Renal cortex interstitium (tissue), 11 donors: Measurements from ENCODE around the gene LRRK1. TPM values are rescaled to one million over a fixed set of nuclear protein-coding genes. Genes with fewer than 3 reads are reported as not detected.

Experiments
- DNase-seq, 11 donors: peaks; one replicate each; pipeline ENCODE4 v3.0.0-alpha.2; 2013; ENCODE audit warnings: low read depth in 9 of 11, low spot score in 4 of 11; ENCODE audit errors: extremely low read depth in 1 of 11
- polyA plus RNA-seq, 3 donors: library from polyadenylated mRNA; unstranded; fragments of 120-200 nt; gene quantifications; one replicate each; pipeline ENCODE4 v1.2.1, GENCODE V29; 2013; ENCODE audit not compliant: insufficient read length in 3 of 3

Gene LRRK1
- polyA plus RNA-seq, 3 donors: 3.1 to 6.1 (median 3.2) TPM

DNA sequence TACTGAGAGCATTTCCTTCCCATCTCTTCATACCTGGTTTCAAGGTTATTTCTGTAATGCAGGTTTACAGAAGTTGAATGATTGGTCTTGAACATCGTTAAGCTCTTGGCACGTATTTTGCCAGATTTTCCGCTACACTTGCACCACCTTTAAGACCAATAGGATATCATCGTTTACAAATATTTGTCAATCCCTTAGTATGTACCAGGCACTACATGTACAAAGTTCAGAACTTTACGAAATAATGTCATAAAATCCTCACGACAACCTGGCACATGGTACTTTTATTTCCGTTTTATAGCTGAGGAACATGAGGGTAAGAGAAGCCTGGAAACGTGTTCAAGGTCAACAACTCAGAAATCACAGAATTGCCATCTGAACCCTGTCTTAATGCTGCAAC lies 6.3 kb downstream of the LRRK1 start:
- DNase-seq: no peak

DNA sequence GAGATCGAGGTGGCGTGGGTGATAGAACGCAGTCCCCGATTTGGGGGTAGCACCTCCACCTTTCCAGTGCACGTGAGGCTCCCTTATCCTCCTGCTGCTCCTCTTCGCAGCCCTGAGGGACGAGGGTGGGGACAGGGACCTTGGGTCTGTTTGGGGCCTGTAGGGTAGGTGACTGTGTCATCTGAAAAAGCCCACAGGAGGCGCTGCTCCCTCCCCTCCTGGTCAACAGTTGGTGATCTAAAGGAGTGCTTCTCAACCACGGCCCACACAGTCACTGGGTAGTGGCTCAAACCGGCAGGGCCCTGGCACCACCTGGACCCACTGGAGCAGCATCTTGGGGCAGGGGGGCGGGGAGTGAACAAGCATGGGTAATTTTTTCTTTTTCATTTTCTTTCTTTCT lies 7.1 kb downstream of the LRRK1 start:
- DNase-seq: no peak

DNA sequence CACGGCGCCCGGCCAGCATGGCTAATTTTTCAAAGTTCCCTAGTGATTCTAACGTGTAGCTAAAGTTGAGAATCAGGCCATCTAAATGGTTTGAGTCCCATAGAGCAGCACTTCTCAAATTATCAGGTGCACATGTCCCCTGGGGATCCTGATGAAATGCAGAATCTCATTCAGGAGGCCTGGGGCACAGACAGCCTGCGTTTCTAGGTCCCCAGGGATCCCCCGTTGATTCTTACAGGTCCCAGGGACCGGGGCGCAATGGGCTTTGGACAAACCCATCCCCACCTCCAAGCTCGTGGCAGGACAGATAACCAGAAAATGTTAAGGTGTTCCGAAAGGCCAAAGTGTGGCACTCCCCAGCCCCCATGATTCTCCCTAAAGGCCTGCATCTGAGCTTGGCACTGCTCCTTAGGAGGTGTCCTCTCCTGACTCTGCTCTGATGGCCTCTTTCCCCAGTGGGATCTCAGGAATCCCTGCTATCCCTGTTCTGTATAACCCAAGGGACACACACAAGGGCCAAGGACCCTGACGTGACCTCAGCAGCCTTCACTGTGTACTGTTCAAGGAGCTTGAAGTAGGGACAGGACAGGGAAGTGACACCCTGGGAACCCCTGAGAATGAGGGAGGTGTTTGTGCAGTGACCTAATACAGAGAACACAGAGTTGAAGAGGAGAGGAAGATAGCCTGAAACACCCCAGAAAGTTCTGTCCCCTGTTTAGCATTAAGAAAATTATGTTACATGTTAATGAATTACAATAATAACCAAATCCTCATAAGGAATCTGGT lies 8.0 kb downstream of the LRRK1 start:
- DNase-seq: no peak

- DNase-seq: no peak
These were observed 9.6 kb downstream of the LRRK1 start for GRCh38 chr15:100928632-100929280.

- DNase-seq: no peak
These were observed 10.5 kb downstream of the LRRK1 start for GRCh38 chr15:100929641-100930042.

DNA sequence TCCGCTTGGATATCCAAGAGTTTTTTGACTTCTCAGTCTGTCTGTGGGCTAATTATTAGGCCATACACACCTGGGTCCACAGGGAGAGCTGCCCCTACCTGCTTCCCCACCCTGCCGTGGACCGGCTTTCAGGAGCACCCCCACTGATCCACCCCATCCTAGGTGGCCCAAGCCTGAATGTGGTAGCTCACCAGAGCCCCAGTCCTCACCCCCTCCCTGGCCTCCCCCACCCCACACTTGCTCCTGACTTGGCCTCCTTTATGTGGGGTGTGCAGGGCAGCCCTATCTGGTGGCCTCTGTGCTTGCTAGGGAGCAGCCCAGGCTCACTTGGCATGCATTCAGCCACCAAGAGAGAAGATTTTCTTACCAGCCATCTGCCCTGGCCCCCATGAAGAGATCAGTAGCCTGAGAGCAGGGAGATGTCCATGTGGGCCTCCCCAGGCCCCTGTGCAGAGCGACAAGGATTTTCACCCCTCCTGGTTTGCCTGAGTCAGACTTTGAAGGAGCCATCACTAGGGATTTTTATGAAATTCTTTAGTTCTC lies 11.2 kb downstream of the LRRK1 start:
- no peak for DNase-seq

DNA sequence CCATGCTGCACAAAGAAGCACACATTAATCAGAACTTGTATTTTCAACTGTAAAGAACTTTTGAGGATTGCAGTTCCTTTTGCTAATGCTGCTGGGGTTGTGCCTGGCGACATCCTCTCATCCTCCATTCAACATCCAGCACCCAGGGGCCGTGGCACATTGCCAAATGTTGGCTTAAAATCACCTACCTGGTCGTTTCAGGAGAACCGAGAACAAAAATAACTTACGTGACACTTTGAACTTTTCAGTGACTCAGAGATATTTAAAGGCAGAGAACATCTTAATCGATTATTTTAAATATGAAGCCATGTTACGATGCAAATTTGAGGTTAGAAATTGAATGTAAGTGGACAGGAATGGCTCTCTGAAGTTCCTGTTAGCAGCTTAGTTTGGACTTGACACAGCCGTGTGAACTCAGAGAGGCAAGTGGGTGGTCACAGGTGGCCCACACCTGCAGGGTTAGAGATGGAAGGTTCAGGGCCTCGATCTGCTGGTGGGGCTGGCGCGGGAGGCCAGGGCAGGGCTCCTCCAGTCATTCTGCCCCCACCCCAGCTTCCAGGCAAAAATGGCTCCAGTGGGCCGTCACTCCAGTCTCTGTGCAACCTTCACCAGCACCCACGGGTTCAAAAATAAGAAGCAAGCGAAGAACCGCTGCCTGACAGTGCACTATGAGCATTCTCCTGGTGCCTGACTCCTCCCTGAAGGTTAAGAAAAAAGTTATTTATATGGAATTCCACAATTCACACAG lies 12.2 kb downstream of the LRRK1 start:
- no peak for DNase-seq

DNA sequence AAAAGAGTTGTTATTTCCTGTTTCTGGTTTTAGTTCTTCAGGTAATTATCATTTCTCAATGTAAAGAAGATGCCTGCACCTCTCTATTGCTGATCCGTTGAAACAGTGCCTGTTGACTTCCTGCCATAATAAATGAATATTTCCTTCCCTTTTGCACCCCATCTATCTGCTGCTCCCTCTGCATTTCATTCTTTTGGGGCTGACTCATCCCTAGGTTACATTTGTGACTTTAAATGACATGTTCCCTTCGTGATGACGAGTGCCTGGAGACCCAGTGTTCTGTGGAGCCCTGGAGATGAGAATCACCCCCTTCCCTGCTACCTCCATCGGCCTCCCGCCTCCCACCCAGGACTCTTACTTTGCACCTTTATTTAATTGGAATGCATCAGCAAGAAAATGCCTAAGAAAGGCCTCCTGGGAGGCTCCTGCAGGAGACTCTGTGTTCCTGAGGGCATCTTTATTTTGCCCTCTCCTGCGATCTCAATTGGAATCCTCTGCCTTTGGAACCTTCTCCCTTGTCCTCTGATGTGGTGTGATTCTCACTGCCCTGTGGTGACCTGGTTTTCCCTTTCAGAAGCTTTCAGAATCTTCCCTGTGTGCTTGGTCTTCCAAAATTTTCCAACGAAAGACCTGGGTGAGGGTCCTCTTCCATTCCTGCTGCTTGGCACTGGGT lies 13.7 kb downstream of the LRRK1 start:
- no peak for DNase-seq

- DNase-seq: no peak
These were observed 15.0 kb downstream of the LRRK1 start for GRCh38 chr15:100934166-100934565.

DNA sequence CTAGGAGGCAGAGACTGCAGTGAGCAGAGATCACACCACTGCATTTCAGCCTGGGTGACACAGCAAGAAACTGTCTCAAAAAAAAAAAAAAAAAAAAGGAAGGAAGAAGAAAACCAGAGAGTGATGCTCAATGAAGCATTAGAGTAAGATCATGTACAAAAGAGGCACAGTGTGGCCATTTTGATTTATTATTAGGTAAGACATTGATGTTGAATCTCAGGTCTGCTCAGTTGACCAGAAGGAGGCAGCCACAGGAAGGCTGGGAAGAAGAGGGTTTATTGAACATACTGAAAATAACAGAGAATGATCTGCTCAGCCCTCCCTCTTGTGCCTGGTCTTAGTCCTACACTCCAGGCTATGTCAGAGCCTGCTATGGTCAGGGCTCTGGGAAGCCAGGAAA lies 15.6 kb downstream of the LRRK1 start:
- DNase-seq: no peak

DNA sequence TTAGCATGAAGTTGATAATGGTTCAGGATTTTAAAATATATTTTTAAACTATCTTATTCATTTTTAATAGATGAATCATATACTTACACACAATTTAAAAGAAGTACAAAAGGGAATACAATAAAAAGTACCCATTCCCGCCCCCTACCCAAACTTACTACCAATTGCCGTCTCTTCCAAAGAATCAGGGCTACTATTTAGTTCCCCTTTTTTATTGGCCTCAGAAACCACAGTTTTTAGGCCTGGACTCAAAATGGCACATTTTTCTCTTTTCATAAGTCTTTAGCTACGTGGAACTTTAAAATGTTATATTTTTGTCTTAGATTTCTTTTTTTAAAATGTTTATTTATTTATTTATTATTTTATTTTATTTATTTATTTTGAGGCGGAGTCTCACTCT lies 18.0 kb downstream of the LRRK1 start:
- no peak for DNase-seq

DNA sequence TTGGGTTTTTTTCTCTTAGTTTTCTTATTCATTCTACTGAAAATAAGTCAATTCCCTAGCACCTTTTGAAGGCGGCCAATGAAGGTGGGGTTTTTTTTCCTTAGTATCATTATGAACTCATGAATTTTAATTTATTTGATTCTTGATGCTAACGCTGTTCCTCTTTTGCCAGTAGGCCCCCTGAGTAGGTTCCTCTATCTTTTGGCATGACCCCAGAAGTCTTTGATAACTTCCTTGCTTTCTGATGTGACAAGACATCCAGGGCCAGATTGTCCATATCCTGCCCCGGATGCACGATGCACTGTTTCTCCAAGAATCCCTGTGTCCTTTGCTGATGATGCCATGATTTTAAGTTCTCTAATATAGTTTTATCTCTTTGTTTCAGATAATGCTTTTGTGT lies 20.6 kb downstream of the LRRK1 start:
- no peak for DNase-seq

GRCh38 chr15:100940767-100941379 lies 21.7 kb downstream of the LRRK1 start:
- no peak for DNase-seq

GRCh38 chr15:100941536-100941935 lies 22.4 kb downstream of the LRRK1 start:
- no peak for DNase-seq

DNA sequence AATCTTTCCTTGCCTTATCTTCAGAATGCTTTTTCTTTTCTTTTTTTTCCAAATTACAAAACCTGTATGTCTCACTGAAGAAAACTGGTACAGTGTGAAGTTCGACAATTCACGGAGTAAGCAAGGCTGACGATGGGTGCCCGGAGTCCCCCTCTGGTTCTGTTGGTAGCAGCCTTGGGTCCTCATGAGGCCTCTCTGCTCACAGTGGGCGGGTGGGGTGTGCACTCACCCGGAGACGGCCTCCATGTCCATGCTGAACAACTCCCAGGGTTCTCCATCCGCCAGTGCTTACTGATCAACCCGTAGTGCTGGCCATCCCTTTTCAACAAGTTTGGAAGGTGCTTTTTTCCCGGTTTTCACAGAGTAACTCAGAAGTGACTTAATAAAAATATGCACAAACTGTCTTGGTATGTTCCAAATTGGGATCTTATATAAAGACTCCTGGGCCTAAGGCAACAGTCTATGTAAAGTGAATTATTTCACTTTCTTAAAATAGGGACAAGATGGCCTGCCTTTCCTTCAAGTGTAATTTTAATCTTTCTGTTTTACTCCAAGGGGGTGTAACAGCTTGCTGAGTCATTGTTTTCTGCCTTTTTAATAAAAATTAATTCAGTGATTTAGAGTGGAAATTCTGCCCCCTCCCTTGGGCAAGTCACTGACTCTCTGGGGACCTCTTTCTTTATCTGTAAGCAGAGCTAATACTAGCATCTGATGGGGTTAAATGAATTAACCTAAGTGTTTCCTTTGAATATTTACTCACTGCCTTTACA lies 23.7 kb downstream of the LRRK1 start:
- DNase-seq: no peak

DNA sequence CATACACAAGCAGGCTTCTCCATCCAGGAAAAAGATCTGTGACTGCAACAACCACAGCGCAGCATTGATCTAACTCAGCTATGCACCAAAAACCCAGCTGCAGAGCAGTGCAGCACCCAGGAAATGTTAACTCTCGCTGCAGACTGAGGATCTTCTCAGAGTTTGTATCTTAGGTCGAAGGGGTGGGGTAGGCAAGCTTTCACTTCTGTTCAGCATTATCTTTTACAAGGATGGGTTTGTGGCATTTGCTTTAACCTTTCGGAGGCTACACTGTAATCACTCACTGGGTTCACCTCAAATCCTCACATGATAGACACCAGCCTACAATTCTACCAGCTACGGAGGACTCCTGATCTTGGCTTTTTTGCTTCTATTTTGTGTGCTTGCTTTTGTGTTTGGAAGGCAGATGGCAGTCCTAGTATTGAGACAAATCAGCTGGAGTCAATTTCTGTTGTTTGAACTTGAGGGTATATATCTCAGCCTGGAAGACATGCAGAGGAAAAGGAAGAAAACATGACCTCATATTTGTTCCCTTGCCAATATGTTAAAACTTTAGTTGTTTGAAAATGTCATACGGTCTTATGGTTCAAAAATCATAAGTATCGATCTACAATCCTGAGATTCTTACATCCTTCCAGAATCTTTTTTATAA lies 25.2 kb downstream of the LRRK1 start:
- DNase-seq: no peak

GRCh38 chr15:100944986-100945385 lies 25.8 kb downstream of the LRRK1 start:
- no peak for DNase-seq
